Stimulated activated CD8-positive, alpha-beta memory T cell treated with anti-CD3 and anti-CD28 coated beads, Interleukin-4, amount 100 ng/mL, for 4 hours (primary cell): ENCODE data around the gene RASIP1.
"Not testable (repeated sequence)": the region's sequence is repeated elsewhere in the genome, so short reads cannot be mapped to it uniquely, and the experiment has no call there.

Experiments
- DNase-seq, 2 donors: peaks; one replicate each; pipeline ENCODE4 v3.0.0-alpha.2; 2020; ENCODE audit warnings: low read depth in 2 of 2, low spot score in 1 of 2

RASIP1 gene

DNA sequence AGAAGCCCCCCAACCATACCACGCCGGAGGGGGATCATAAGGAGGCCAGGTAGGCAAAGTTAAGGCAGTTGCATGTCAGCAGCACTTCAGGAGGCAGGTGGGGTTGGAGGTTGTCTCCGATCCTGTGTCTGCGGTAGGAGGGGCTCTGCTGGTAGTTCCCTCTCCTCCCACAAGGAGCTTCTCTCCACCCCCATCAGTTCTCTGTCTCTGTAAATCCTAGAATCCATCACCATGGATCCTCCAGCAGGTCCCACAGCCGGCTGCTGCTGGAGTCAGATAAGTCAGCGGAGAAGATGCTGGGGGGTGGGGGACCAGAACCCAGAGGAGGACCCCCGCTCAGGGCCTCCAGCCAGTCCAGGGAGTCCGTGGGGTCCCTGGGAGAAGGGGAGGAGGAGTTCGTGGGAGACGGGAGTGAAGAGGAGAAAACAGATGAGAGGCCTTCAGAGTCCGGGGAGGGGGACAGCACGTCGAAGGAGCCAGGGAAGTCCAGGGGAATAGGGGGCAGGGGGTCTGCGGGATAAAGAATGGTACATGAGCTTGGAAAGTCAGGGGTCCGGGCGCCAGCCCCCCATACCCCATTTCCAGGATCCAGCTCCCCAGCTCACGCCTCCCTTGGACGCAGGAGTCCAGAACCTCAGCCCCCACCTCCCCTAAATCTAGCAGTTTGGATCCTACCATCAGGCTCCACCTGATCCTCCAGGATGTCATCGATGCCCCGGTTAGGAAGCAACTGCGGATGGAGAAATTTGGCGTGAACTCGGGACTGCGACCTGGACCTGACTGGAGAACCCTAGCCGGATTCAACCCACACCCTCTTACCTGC is 27.2 kb downstream of the RASIP1 start:
- DNase-seq: no peak

DNA sequence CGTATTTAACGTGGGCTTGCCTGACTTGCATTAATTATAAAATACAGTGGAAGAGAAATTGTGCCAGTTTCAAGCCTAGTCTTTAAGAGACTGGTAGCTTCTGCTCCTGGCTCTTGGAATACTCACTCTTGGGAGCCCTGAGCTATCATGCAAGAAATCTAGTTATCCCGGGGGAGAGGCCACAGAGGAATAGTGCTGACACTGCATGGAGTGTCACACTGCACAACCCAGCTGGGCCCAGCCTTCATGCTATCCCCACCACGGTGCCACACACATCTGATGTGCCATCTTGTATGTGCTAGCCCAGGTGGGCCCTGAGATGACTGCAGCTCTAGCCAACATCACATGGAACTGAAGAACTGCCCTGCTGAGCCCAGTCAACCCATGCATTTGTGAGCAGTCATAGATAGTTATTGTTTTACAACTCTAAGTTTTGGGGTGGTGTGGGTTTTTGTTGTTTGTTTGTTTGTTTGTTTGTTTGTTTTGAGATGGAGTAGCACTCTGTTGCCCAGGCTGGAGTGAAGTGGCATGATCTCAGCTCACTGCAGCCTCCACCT is 29.2 kb downstream of the RASIP1 start:
- DNase-seq: no peak

DNA sequence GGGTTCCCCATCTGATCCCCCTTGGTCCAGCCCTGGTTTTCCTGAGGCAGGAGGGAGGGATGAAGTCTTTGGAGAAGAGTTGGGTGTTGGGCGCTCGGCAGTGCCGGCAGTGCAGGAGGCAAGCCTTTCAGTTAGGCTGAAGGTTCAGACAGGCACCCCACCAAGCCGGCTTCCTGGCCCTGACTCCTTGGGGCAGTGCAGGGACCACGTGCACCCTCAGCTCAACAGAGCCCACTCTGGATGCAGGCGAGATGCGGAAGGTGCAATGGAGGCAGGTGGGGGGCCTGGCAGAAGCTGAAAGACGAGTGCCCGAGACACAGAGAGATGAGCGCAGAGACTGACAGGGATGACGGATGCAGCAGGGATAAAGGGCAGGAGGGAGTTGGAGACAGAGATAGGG is 31.9 kb downstream of the RASIP1 start:
- DNase-seq: no peak

DNA sequence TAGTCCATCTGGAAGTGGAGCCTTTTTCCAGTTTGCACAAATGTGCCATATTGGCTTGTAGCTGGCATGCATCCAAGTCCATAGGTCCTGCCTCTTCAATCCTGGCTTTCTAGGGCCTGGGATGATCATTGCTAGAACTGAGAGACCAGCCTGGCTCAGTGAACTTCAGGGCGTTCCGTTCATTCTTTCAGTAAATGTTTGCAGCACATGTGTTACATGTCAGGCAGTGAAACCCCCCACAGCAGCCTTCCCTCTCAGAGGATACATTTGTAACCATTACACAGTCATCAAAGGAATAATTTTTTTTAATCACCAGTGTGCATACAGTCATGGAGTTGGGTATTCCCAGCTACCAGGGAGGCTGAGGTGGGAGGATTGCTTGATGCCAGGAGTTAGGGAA is 35.0 kb downstream of the RASIP1 start:
- DNase-seq: no peak

DNA sequence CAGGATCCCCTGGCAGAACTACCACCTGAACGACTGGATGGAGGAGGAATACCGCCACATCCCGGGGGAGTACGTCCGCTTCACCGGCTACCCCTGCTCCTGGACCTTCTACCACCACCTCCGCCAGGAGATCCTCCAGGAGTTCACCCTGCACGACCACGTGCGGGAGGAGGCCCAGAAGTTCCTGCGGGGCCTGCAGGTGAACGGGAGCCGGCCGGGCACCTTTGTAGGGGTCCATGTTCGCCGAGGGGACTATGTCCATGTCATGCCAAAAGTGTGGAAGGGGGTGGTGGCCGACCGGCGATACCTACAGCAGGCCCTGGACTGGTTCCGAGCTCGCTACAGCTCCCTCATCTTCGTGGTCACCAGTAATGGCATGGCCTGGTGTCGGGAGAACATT is 37.1 kb downstream of the RASIP1 start:
- no peak for DNase-seq

DNA sequence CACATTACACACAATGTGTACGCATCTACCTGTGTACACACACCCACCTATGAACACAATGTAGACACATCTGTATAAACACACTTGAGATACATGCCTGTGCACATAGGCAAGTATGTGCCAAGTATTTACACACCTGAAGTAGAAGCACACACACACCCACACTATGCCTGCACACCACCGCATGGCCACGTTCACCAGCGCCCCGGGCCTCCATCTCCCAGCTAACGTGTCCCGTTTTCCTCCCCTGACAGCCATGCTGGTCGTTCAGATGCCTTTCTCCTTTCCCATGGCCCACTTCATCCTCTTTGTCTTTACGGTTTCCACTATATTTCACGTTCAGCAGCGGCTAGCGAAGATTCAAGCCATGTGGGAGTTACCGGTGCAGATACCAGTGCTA is 37.7 kb downstream of the RASIP1 start:
- no peak for DNase-seq

DNA sequence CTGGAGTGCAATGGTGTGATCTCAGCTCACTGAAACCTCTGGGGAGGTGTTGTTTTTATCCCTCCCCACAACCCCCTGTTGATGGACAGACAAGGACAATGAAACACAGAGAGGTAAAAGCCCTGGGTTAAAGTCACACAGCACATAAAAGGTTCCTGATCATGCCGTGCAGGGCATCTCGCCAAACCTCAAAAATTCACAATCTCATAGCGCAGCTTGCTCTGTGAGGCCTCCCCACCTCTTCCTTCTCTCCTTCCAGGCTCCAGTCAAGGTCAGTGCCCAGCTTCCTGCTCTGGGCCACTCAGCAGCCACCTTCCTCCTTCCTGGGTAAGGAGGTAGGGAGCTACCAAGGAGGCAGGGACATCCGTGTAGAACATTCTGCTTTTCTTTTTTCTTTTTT is 42.4 kb downstream of the RASIP1 start:
- DNase-seq: no peak

DNA sequence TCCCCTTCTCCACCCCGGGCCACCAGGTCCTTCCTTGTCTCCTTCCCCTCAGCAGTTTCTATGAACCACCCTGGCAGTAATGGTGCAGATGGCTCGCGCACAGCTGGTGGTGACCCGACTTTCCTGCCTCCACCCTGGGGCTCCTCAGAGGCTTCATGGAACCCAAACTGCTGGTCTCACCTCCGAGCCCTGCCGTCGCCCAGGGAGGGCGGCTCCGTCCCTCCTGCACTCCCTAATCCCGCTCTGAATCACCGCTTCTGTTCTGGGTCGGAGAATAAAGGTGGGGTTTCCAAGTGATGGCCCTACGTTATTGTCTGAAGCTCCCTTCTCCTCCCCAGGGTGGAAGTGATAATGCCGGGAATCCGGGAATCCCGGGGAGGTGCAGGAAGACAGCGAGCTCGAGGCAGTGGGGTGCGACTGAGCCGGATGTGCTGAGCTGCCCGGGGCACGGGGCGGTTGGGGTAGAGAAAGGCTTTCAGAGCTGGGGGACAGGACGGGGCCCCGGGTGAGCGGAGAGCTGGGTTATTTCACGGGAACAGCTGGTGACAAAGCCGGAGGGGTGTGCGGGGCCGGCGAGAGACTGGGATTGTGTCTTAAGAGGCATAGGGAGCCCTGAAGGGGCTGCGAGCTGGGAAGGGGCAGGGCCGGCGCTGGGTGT is 43.9 kb downstream of the RASIP1 start:
- DNase-seq: no peak

DNA sequence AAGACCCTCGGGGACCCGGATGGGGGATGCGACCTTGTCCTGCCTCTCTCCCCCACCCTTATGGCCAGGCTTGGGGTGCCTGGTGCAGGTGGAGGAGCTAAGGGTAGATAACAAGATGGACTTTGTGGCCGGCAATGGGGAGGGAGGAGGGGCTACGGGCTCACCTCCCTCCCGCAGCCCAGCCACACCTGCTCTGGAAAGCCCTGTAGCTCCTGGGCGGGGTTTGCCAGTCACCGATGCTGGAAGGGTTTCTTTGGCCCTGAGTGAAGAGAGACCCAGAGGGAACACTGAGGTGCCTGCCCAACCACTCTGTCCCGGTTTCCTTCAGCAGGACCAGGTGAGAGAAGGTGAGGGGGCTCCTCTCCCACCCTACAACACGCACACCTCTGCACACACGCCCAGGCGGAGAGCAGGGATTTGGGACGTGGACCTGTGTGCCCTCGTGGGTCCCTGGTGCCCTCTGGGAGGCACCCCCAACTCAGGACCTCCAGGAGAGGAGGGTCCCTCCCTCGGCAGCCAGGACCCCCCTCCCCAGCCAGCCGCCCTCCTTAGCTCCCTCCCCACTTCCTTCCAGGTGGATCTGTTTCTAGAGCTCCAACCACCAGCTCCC is 44.6 kb downstream of the RASIP1 start, which contains the start of gene FUT2:
Gene FUT2, plus strand, starts transcription at position 229 of the 610 bp plus-strand sequence. CDS start 6,986 bp downstream, outside the sequence.
- DNase-seq: no peak

DNA sequence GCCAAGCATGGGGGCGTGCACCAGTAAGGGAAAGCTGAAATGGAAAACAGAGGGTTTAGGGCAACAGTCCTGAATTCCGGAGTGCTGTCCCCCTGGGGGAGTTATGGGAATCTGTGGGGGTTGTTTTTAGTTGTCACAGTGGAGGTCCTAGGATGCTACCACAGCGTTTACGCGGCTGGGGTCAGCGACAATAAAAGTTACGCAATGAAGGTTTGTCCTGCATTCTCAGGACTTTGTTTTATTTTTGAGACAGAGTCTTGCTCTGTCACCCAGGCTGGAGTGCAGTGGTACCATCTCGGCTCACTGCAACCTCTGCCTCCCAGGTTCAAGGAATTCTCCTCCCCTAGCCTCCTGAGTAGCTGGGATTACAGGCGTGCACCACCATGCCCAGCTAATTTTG is 46.8 kb downstream of the RASIP1 start:
- DNase-seq: not testable (repeated sequence)

DNA sequence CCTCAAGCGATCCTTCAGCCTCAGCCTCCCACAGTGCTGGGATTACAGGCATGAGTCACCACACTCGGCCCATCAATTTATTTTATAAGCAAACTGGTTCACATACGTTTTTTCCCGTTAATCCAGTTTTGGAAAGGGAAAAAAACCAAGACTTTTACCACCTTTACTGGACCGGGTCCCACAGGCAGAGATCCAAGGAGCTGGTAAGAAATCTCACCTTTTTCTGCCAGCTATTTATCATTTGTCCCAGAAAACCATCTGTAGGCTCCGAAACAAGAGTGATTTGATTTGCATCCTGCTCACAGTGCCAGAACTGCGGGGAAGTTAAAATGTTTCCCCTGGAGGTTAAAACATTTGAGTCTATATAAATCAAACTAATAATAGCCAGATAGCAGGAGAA is 51.0 kb downstream of the RASIP1 start:
- no peak for DNase-seq

DNA sequence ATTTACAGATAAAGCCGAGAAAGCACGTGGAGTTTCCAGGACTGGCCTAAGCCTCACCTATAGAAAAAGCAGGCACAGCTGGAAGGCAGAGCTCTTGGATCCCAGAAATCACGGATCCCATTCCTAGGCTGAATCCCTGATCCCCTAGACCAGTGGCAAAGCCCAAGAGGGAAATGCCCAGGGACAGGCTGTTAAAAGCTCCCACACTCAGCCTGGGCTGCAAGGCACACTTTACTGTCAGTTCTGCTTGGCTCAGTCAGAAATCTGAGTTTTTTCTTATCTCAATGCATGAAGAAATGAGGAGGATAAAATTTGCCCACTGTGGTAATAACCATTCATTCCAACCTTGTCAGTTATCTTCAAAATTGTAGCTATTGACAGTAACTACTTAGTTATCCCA is 52.6 kb downstream of the RASIP1 start:
- no peak for DNase-seq

DNA sequence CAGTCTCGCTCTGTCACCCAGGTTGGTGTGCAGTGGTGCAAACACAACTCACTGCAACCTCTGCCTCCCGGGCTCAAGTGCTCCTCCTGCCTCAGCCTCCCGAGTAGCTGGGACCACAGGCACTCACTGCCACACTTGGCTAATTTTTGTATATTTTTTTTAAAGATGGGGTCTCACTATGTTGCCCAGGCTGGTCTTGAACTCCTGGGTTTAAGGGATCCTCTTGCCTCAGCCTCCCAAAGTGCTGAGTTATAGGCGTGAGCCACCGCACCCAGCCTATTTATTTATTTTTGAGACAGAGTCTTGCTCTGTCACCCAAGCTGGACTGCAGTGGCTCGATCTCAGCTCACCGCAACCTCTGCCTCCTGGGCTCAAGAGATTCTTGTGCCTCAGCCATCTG is 53.8 kb downstream of the RASIP1 start:
- DNase-seq: not testable (repeated sequence)

DNA sequence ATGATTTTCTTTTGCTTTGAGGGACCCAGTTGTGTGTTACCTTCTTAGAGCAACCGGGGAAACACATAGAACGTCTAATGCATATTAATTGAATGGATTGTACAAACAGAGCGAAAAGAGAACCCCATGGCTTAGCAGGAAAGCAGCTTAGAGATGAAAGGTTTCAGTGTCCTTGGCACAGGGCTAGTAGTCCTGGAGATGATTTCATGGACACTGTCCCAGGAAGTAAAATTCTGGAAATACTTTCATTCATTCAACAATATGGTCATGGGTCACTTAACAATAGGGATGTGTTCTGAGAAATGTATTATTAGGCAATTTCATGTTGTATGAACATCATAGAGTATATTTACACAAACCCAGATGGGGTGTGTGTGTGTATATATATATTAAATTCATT is 54.3 kb downstream of the RASIP1 start:
- DNase-seq: no peak

DNA sequence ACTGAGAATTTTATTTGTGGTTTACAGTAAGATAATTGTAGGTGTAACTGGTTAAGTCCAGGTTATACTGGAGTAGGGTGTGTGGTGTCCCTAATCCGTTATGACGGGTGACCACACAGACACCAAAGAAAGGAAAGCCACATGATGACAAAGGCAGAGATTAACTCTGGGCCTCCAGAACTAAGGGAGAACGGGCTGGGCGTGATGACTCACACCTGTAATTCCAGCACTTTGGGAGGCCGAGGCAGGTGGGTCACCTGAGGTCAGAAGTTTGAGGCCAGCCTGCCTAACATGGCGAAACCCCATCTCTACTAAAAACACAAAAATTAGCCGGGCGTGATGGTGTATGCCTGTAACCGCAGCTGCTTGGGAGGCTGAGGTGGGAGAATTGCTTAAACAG is 54.8 kb downstream of the RASIP1 start:
- DNase-seq: no peak

DNA sequence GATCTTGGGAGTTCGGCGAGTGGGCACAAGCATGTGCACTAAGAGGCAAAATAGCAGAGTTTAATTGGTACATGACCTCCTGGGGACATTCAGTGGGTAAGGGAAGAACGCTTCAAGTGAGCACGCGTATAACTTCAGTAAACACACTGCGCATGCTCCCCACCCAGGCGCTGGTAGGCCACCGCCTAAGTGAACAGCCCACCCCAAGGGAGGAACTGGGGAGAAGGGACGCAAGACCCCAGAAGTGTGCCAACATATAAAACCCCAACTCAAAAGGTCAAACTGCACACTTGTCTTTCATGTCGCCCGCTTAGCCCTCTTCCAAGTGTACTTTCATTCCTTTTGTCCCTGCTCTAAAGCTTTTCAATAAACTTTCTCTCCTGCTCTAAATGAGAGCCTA is 57.1 kb downstream of the RASIP1 start:
- no peak for DNase-seq

DNA sequence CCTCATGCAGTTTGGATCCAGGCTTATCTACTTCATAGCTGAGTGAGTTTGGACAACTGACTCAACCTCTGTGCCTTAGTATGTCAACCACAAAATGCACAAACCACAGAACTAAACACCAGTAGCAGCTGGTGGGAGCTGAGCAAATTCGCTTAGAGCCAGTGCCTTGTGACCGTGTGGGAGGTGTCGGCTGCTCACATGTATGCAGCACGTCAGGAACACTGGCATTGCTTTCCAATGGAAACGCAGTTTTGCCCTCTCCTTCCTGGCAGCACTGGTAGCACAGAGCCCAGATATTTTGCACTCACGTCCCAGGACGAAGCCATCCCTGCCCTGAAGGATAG is 59.3 kb downstream of the RASIP1 start:
- no peak for DNase-seq

DNA sequence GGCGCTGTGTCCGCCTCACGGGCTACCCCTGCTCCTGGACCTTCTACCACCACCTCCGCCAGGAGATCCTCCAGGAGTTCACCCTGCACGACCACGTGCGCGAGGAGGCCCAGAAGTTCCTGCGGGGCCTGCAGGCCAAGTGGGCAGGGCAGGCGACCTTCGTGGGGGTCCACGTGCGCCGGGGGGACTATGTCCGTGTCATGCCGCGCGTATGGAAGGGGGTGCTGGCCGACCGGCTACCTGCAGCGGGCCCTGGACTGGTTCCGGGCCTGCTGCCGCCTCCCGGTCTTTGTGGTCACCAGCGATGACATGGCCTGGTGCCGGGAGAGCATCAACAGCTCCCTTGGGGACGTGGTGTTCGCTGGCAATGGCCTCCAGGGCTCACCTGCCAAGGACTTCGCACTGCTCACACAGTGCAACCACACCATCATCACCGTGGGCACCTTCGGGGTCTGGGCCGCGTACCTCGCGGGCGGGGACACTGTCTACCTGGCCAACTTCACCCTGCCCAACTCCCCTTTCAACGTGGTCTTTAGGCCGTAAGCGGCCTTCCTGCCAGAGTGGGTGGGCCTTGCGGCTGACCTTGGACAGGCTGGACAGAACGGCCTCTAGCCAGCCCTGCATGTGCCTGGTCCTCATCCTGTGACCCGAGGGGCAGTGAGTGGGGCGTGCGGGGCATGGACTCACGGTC is 59.8 kb downstream of the RASIP1 start:
- no peak for DNase-seq

DNA sequence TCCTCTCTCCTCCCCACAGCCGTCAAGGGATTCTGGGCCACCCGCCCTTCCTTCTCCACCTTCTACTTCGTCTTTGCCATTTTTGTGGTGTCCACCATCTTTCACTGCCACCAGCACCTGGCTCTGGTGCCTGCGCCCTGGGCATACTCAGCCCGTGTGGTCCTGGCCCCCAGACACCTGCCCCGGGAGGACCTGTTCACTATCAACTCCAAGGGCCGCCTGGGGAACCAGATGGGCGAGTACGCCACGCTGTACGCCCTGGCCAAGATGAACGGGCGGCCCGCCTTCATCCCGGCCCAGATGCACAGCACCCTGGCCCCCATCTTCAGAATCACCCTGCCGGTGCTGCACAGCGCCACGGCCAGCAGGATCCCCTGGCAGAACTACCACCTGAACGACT is 60.4 kb downstream of the RASIP1 start:
- DNase-seq: not testable (repeated sequence)

DNA sequence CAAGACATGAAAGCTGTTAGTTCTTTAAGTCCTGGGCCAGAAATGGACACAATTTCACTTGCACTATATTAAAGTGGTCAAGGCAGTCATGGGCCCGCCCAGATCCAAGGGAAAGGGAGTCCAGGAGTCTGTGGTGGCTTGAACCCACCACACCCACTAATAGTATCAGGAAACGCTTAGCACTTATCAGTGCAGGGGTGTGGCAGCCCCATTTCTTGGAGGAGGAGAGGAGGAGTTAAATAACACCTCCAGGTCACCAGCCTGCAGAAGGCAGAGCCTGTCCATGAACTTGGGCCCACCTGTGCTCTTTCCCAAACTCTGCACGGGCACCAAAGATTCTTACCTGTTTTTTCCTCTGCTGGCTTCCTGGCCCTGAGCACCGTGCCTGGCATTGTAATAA is 62.2 kb downstream of the RASIP1 start:
- DNase-seq: no peak

DNA sequence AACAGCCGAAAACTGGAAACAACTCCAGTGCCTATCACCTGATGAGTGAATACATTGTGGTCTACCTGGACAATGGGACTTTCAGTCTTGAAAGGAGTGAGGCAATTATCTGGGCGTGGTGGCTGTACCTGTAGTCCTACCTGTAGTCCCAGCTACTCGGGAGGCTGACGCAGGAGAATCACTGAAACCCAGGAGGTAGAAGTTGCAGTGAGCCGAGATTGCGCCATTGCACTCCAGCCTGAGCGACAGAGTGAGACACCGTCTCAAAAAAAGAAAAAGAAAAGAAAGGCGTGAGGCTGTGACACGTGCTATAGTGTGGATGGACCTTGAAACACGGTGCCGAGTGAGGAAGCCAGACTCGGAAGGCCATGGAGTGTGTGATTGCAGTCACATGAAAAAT is 63.5 kb downstream of the RASIP1 start:
- DNase-seq: no peak

DNA sequence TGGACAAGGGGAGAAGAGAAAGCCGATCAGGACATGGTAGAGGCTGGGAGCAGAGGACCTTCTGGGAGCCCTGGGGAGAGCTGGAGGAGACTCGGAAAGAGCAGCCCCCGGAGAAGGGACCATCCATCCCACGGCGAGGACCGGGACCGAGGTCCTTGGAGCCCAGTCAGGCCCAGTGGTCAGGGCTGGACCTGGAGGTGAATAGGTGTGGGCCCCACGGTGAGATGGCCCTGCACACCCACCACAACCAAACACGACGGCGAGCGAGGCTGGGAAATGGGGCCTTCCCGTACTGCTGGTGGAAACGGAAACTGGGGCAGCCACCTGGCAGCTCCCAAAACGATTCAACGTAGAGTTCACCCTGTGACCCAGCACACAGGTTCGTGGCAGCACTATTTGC is 63.9 kb downstream of the RASIP1 start:
- no peak for DNase-seq
